ENCODE data around the gene AVL9. TPM values are rescaled to one million over a fixed set of nuclear protein-coding genes. Genes with fewer than 3 reads are reported as not detected.

The AVL9 gene
- total and polyA plus RNA-seq, 9 of the 15 experiments (the other 6 are each of a cell fraction or from before 2014, with no cell fraction given): 6.4 to 66.2 (median 30.1) TPM

GRCh38 chr7:32477649-32477980 lies 17.7 kb upstream of the AVL9 start:
- Histone ChIP-seq H4K20me1 (replicated peaks; ENCODE audit: control insufficient read depth, insufficient read depth, low read length) (0 out of 2 replicates have a peak, but pooled peaks cover 3% of the 10 kb centered on the region), H3K4me2 (ENCODE audit: insufficient read depth, low read length) (no peak overlapping the region), H3K27me3 (ENCODE audit: control insufficient read depth in 2 of 2, insufficient read depth in 2 of 2, low read length in 2 of 2) (peaks cover 4 to 9% of the 10 kb centered on the region in 2 experiments; a peak in 2 of 5 replicates), H3K4me3 (no peak overlapping the region), H3K4me1 (replicated peaks in 1 of 2; ENCODE audit: control insufficient read depth in 2 of 2, insufficient read depth in 2 of 2, low read length in 2 of 2) (no peaks in the 10 kb centered on the region; a peak in 2 of 5 replicates), H2AFZ (ENCODE audit: low read depth, low read length) (no peak overlapping the region), H3K9ac (ENCODE audit: insufficient read depth in 1 of 2, low read depth in 2 of 2, low read length in 2 of 2) (no peak overlapping the region), H3K9me3 (replicated peaks; ENCODE audit: control insufficient read depth, insufficient read depth, low read depth, low read length) (no peaks in the 10 kb centered on the region), H3K36me3 (ENCODE audit: control insufficient read depth, insufficient read depth, low read length) (no peaks in the 10 kb centered on the region), H3K9me1 (ENCODE audit: control insufficient read depth, insufficient read depth, low read length) (no peaks in the 10 kb centered on the region), H3K79me2 (ENCODE audit: control insufficient read depth, insufficient read depth, low read length) (no peaks in the 10 kb centered on the region), H3K27ac (ENCODE audit: extremely low read depth, low read depth, low read length) (no peak overlapping the region)
- no TSS peak for BruUV-seq (replicated peaks)
- TF ChIP-seq ZNF584 (CRISPR knock-in tag; IDR thresholded peaks at IDR 0.05; ENCODE audit: low read depth) (no peak), JUND (IDR thresholded peaks at IDR 0.05; ENCODE audit: borderline replicate concordance, low read depth, low read length) (no peak), JUND (tag; IDR thresholded peaks at IDR 0.05; ENCODE audit: borderline replicate concordance, low read depth, low read length) (no peak), FOXA3 (CRISPR knock-in tag; conservative IDR thresholded peaks at IDR 0.05 in 1 of 2, IDR thresholded peaks at IDR 0.05 in 1 of 2) (no peak), RBFOX2 (IDR thresholded peaks at IDR 0.05; ENCODE audit: low read depth, low read length) (no peak), KDM1A (IDR thresholded peaks at IDR 0.05) (no peak), MAFK (IDR thresholded peaks at IDR 0.05; ENCODE audit: low read length) (no peak), EWSR1 (IDR thresholded peaks at IDR 0.05; ENCODE audit: borderline replicate concordance, low read depth, partially characterized antibody) (no peak), POLR2AphosphoS5 (IDR thresholded peaks at IDR 0.05; ENCODE audit: control insufficient read depth, insufficient read depth, low read depth, low read length) (no peak)
- in situ Hi-C loops (cut with MboI) (loop anchor here (5.0 kb wide), 1 partner anchor 265 kb away; no protein-coding TSS in a partner anchor), intact Hi-C loops (cut with micrococcal nuclease) (loop anchor here (5.0 kb wide), 2 partner anchors 85 to 130 kb away; no protein-coding TSS in a partner anchor)
- DNase-seq (ENCODE audit: extremely low read depth in 1 of 4, low spot score in 3 of 4): no peak
- no peak for ATAC-seq
- no peak for FAIRE-seq
- 0% methylated on average over 1 of the region's 1 CpG for WGBS (ENCODE audit: insufficient coverage, low coverage, missing lambda C conversion rate)
- CTCF ChIA-PET (ENCODE audit: low intra/inter-chr PET ratio): interaction anchor here (0.6 kb wide), 1 partner anchor 267 kb away, joined by 3 read pairs; no protein-coding TSS in a partner anchor
- POLR2A ChIA-PET: no interaction called here

All from K562 (cell line).